GM23338 (cell line): Measurements from ENCODE around the gene AP2A2. TPM values are rescaled to one million over a fixed set of nuclear protein-coding genes. Genes with fewer than 3 reads are reported as not detected.

Experiments used
- polyA plus RNA-seq: library from polyadenylated mRNA; unstranded; fragments of >200 nt; fragmentation: Nextera tagmentation; extraction: Ambion mirVana; gene quantifications from 2 replicates; pipeline ENCODE4 v1.2.1, GENCODE V29; 2016
- small RNA-seq: library from RNA; depleted of rRNA; stranded (forward); fragments of <200 nt; gene quantifications from one replicate; pipeline ENCODE3, GENCODE V24; 2014; ENCODE audit warnings: low replicate concordance
- total RNA-seq: library from RNA; depleted of rRNA; stranded (reverse); fragments of >200 nt; shearing (Covaris generic); gene quantifications from 2 replicates; pipeline ENCODE4 v1.2.3, GENCODE V29; 2014; rRNA removed

AP2A2 gene
- total and polyA plus RNA-seq, 2 experiments from 2014 or later: 23.7 to 47.5 TPM

Small RNAs within 50 kb of the gene (small RNA-seq; reads per million reads assigned to genes)
- not detected for gene RNU6-1025P

Other genes starting within 250 kb of the AP2A2 start
- 33.5 and 42.6 TPM in 2 replicates for gene DEAF1, start 230.6 kb upstream of the AP2A2 start, total RNA-seq
- gene DEAF1, start 230.6 kb upstream of the AP2A2 start, polyA plus RNA-seq: 47.8 and 49.3 TPM in 2 replicates
- gene TMEM80, start 230.1 kb upstream of the AP2A2 start, total RNA-seq: 12.8 and 13.1 TPM in 2 replicates
- 25.1 and 25.4 TPM in 2 replicates for gene TMEM80, start 230.1 kb upstream of the AP2A2 start, polyA plus RNA-seq
- gene EPS8L2, start 219.6 kb upstream of the AP2A2 start, total RNA-seq: 34.1 and 38.7 TPM in 2 replicates
- gene EPS8L2, start 219.6 kb upstream of the AP2A2 start, polyA plus RNA-seq: 56.5 and 59.4 TPM in 2 replicates
- 339 and 353 TPM in 2 replicates for gene TALDO1, start 178.4 kb upstream of the AP2A2 start, total RNA-seq
- 402 and 411 TPM in 2 replicates for gene TALDO1, start 178.4 kb upstream of the AP2A2 start, polyA plus RNA-seq
- gene GATD1, start 148.4 kb upstream of the AP2A2 start, total RNA-seq: 28.0 and 51.0 TPM in 2 replicates
- 39.3 and 44.9 TPM in 2 replicates for gene GATD1, start 148.4 kb upstream of the AP2A2 start, polyA plus RNA-seq
- 3.1 and 5.5 TPM in 2 replicates for gene CEND1, start 135.8 kb upstream of the AP2A2 start, total RNA-seq
- gene CEND1, start 135.8 kb upstream of the AP2A2 start, polyA plus RNA-seq: 4.8 and 5.7 TPM in 2 replicates
- gene SLC25A22, start 127.6 kb upstream of the AP2A2 start, total RNA-seq: 41.2 and 46.4 TPM in 2 replicates
- 20.2 and 21.0 TPM in 2 replicates for gene SLC25A22, start 127.6 kb upstream of the AP2A2 start, polyA plus RNA-seq
- 26.0 and 37.6 TPM in 2 replicates for gene PIDD1, start 120.6 kb upstream of the AP2A2 start, total RNA-seq
- gene PIDD1, start 120.6 kb upstream of the AP2A2 start, polyA plus RNA-seq: 22.7 and 25.6 TPM in 2 replicates
- gene RPLP2, start 115.9 kb upstream of the AP2A2 start, total RNA-seq: 428 and 518 TPM in 2 replicates
- gene RPLP2, start 115.9 kb upstream of the AP2A2 start, polyA plus RNA-seq: 1,782 and 2,023 TPM in 2 replicates
- gene PNPLA2, start 107.0 kb upstream of the AP2A2 start, total RNA-seq: 33.4 and 45.6 TPM in 2 replicates
- gene PNPLA2, start 107.0 kb upstream of the AP2A2 start, polyA plus RNA-seq: 31.1 and 32.3 TPM in 2 replicates
- 58.0 and 64.1 TPM in 2 replicates for gene CRACR2B, start 98.0 kb upstream of the AP2A2 start, total RNA-seq
- gene CRACR2B, start 98.0 kb upstream of the AP2A2 start, polyA plus RNA-seq: 55.9 and 59.4 TPM in 2 replicates
- 109 and 119 TPM in 2 replicates for gene CD151, start 92.9 kb upstream of the AP2A2 start, total RNA-seq
- gene CD151, start 92.9 kb upstream of the AP2A2 start, polyA plus RNA-seq: 62.9 and 64.4 TPM in 2 replicates
- 32.2 and 34.0 TPM in 2 replicates for gene POLR2L, start 83.3 kb upstream of the AP2A2 start, total RNA-seq
- 369 TPM in 2 replicates for gene POLR2L, start 83.3 kb upstream of the AP2A2 start, polyA plus RNA-seq
- 145 and 150 TPM in 2 replicates for gene TSPAN4, start 83.0 kb upstream of the AP2A2 start, total RNA-seq
- 76.8 and 88.4 TPM in 2 replicates for gene TSPAN4, start 83.0 kb upstream of the AP2A2 start, polyA plus RNA-seq
- gene CHID1, start 15.1 kb upstream of the AP2A2 start, total RNA-seq: 51.2 and 67.3 TPM in 2 replicates
- 54.1 and 55.4 TPM in 2 replicates for gene CHID1, start 15.1 kb upstream of the AP2A2 start, polyA plus RNA-seq
- not detected in 2 replicates for gene MUC6, start 110.8 kb downstream of the AP2A2 start, total RNA-seq
- not detected in 2 replicates for gene MUC6, start 110.8 kb downstream of the AP2A2 start, polyA plus RNA-seq
- not detected in 2 replicates for gene MUC2, start 149.0 kb downstream of the AP2A2 start, total RNA-seq
- gene MUC2, start 149.0 kb downstream of the AP2A2 start, polyA plus RNA-seq: not detected in 2 replicates
- not detected in 2 replicates for gene MUC5AC, start 232.1 kb downstream of the AP2A2 start, total RNA-seq
- not detected in 2 replicates for gene MUC5AC, start 232.1 kb downstream of the AP2A2 start, polyA plus RNA-seq